IPS-18a (cell line): Measurements from ENCODE around the gene EGFLAM.

ENCODE experiments used
- H3K27ac ChIP-seq: one replicate; pipeline ENCODE4 v1.5.1; 2013; ENCODE audit warnings: low read length
- H3K27me3 ChIP-seq: one replicate; pipeline ENCODE4 v1.6.1; 2013; ENCODE audit warnings: mild to moderate bottlenecking, low read length; ENCODE audit not compliant: control insufficient read depth, insufficient read depth
- H3K36me3 ChIP-seq: one replicate; pipeline ENCODE4 v1.6.1; 2013; ENCODE audit warnings: low read depth, low read length; ENCODE audit not compliant: control insufficient read depth
- H3K4me1 ChIP-seq: one replicate; pipeline ENCODE4 v1.6.1; 2013; ENCODE audit warnings: low read depth, low read length; ENCODE audit not compliant: control insufficient read depth
- H3K4me3 ChIP-seq: one replicate; pipeline ENCODE4 v1.5.1; 2013; ENCODE audit warnings: low read length
- H3K9ac ChIP-seq: one replicate; pipeline ENCODE4 v1.6.1; 2013; ENCODE audit warnings: mild to moderate bottlenecking, low read length, moderate library complexity
- H3K9me3 ChIP-seq: one replicate; pipeline ENCODE4 v1.6.1; 2013; ENCODE audit warnings: low read depth, low read length; ENCODE audit not compliant: control insufficient read depth

Gene EGFLAM

GRCh38 chr5:38500573-38501260, 242.4 kb downstream of the EGFLAM start:
- H3K27ac ChIP-seq: no peak overlapping the region
- peaks cover 3% of the 10 kb centered on the region for H3K4me1 ChIP-seq
- H3K27me3 ChIP-seq: no peaks in the 10 kb centered on the region
- no peak overlapping the region for H3K4me3 ChIP-seq
- H3K36me3 ChIP-seq: no peaks in the 10 kb centered on the region
- H3K9me3 ChIP-seq: no peaks in the 10 kb centered on the region
- H3K9ac ChIP-seq: no peak overlapping the region

DNA sequence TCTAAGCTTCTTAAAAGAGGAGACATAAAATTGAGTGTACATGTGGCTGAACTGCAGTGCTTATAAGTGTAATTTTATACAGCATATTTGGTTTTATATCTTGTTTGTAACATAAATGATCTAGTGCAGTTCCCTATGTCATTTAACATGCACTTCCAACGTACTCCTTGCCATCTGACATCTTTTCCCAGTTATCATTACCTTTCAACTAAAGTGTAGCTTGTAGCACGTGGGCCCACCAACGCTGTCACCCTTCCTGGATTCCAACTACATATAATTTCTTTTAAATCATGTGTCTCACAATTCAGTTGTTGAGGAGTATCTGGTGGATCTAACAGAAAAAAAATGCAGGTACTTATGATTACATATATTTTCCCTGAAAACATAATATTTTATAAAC, 247.9 kb downstream of the EGFLAM start:
- Histone ChIP-seq H3K36me3 (no peaks in the 10 kb centered on the region), H3K4me1 (no peaks in the 10 kb centered on the region), H3K27ac (no peak overlapping the region), H3K27me3 (no peaks in the 10 kb centered on the region), H3K9me3 (no peaks in the 10 kb centered on the region), H3K4me3 (no peak overlapping the region), H3K9ac (no peak overlapping the region)

- no peak overlapping the region for H3K27ac ChIP-seq
- no peak overlapping the region for H3K9ac ChIP-seq
- H3K36me3 ChIP-seq: no peaks in the 10 kb centered on the region
- no peaks in the 10 kb centered on the region for H3K27me3 ChIP-seq
- no peak overlapping the region for H3K4me3 ChIP-seq
- H3K4me1 ChIP-seq: no peaks in the 10 kb centered on the region
- no peaks in the 10 kb centered on the region for H3K9me3 ChIP-seq
These were observed 250.8 kb downstream of the EGFLAM start for GRCh38 chr5:38509185-38509584.
